ENCODE results near the gene RARG. TPM values are rescaled to one million over a fixed set of nuclear protein-coding genes. Genes with fewer than 3 reads are reported as not detected.

Gene RARG
- total and polyA plus RNA-seq, 2 donors (not counting 1 experiment from before 2014, with no cell fraction given) = 8.8 to 15.0 TPM

DNA sequence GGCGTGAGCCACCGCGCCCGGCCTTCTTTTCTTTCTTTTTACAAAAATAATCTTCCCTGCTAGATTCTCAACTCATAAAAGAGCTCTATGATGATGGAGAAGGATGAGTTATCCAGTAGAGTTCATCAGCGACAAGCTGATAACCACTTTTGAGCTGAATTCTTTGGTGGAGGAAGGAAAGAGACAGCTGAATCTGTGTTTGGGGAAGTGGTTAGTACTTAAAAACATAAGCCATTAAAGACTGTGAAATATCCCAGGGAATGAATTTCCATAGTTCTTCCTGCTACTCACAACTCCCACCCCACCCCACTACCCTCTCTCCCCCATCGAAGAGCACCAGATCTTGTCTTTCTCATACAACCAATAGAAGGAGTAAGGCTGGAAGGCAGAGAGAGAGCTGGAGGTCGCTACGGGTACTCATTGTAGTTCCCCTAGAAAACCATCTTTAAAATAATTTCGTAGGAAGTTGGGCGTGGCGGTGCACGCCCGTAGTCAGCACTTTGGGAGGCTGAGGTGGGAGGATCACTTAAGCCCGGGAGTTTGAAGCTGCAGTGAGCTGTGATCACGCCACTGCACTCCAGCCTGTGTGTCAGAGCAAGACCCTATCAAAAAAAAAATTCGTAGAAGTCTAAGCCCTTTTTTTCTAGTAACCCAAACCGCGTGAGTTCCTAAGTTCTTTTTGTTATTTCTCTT is 35.4 kb upstream of the RARG start:
- Histone ChIP-seq H3K27me3 (replicated peaks in 1 of 4; ENCODE audit: control extremely low read depth in 1 of 4, control insufficient read depth in 3 of 4, insufficient read depth in 4 of 4, low read length in 3 of 4) (no peaks in the 10 kb centered on the region), H4K20me1 (ENCODE audit: control insufficient read depth, insufficient read depth, low read length, poor library complexity, severe bottlenecking) (no peaks in the 10 kb centered on the region), H3K4me3 (ENCODE audit: control extremely low read depth in 1 of 5, extremely low read depth in 1 of 5, insufficient read depth in 1 of 5, low read depth in 2 of 5, low read length in 4 of 5) (peak overlapping the region; percentile 63 to 90 (median 70)), H3K36me3 (replicated peaks in 1 of 2; ENCODE audit: control extremely low read depth in 1 of 2, control insufficient read depth in 1 of 2, extremely low read depth in 1 of 2, insufficient read depth in 2 of 2, low read length in 1 of 2) (no peaks in the 10 kb centered on the region), H3K4me1 (ENCODE audit: control insufficient read depth in 2 of 2, insufficient read depth in 2 of 2, low read length in 2 of 2) (peaks cover 13 to 20% of the 10 kb centered on the region in 2 donors), H3K9ac (ENCODE audit: low read length) (peak overlapping the region; percentile 95), H3K27ac (ENCODE audit: low read length in 2 of 2) (peak overlapping the region; percentile 68 to 92), H3K4me2 (replicated peaks; ENCODE audit: low read depth, low read length, poor library complexity, severe bottlenecking) (peak overlapping the region; percentile 99), H2AFZ (ENCODE audit: insufficient read depth, low read depth, low read length, poor library complexity, severe bottlenecking) (peak overlapping the region; percentile 91), H3K9me3 (ENCODE audit: control extremely low read depth in 1 of 3, control insufficient read depth in 2 of 3, insufficient read depth in 1 of 3, low read length in 2 of 3) (no peaks in the 10 kb centered on the region), H3K79me2 (ENCODE audit: control insufficient read depth, insufficient read depth, low read length) (peaks cover 31% of the 10 kb centered on the region)
- POLR2A ChIA-PET = interaction anchor here (0.6 to 3.6 kb wide), 11 partner anchors 11 to 130 kb away, joined by 3 to 29 read pairs (median 5); partner anchors contain the start of genes CSAD, MYG1, PFDN5 and ZNF740
- ATAC-seq (ENCODE audit: low read depth) (peak; percentile 25), DNase-seq (no peak)
- no peaks in the 10 kb centered on the region for H3K9me3 Mint-ChIP-seq (ENCODE audit: insufficient read depth)
- intact Hi-C loops (cut with micrococcal nuclease) = no loop called here
- no peaks in the 10 kb centered on the region for H3K27me3 Mint-ChIP-seq
- TF ChIP-seq, protein P1, sequence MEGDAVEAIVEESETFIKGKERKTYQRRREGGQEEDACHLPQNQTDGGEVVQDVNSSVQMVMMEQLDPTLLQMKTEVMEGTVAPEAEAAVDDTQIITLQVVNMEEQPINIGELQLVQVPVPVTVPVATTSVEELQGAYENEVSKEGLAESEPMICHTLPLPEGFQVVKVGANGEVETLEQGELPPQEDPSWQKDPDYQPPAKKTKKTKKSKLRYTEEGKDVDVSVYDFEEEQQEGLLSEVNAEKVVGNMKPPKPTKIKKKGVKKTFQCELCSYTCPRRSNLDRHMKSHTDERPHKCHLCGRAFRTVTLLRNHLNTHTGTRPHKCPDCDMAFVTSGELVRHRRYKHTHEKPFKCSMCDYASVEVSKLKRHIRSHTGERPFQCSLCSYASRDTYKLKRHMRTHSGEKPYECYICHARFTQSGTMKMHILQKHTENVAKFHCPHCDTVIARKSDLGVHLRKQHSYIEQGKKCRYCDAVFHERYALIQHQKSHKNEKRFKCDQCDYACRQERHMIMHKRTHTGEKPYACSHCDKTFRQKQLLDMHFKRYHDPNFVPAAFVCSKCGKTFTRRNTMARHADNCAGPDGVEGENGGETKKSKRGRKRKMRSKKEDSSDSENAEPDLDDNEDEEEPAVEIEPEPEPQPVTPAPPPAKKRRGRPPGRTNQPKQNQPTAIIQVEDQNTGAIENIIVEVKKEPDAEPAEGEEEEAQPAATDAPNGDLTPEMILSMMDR (IDR thresholded peaks at IDR 0.05) = no peak
- no peak for TF ChIP-seq EZH2 (IDR thresholded peaks at IDR 0.05; ENCODE audit: borderline replicate concordance, insufficient read depth, low read depth, low read length, poor library complexity, severe bottlenecking)
- 0% methylated on average over 2 of the region's 18 CpGs for WGBS (ENCODE audit: insufficient coverage)
- peak overlapping the region; percentile 97 for H3K4me3 Mint-ChIP-seq
- CTCF ChIA-PET = interaction anchor here (0.7 to 14.1 kb wide), 26 partner anchors 9 to 187 kb away, joined by 3 to 272 read pairs (median 7); partner anchors contain the start of genes AAAS, CSAD, ITGB7 and MYG1
- peaks cover 21% of the 10 kb centered on the region for H3K4me1 Mint-ChIP-seq
- H3K27ac Mint-ChIP-seq = peak overlapping the region; percentile 87

DNA sequence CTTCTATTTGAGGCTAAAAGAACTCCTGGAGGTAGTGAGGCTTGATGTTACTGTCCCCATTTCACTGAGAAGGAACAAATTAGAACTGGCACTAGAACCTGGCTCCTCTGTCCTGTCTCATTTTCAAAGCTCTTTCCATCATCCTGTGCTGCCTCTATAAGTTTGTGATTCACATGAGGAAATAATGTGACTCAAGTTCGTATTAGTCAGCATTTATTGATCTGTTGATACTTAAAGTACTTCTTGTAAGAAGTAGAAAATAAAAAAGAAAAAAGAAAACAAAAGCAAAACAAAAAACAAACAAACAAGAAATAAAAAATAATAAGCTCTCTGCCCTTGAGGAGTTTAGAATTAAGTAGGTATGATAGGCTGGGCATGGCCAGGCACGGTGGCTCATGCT is 33.8 kb upstream of the RARG start:
- no peaks in the 10 kb centered on the region for H3K27me3 ChIP-seq (replicated peaks in 1 of 4; ENCODE audit: control extremely low read depth in 1 of 4, control insufficient read depth in 3 of 4, insufficient read depth in 4 of 4, low read length in 3 of 4)
- ChIA-PET POLR2A (interaction anchor here (0.6 to 3.6 kb wide), 4 partner anchors 23 to 241 kb away, joined by 3 to 29 read pairs (median 6); no protein-coding TSS in a partner anchor), CTCF (interaction anchor here (1.3 to 14.1 kb wide), 8 partner anchors 12 to 105 kb away, joined by 3 to 272 read pairs (median 28); a partner anchor contains a TSS)
- no peak overlapping the region for H3K4me3 Mint-ChIP-seq
- peaks cover 13 to 20% of the 10 kb centered on the region in 2 donors for H3K4me1 ChIP-seq (ENCODE audit: control insufficient read depth in 2 of 2, insufficient read depth in 2 of 2, low read length in 2 of 2)
- ATAC-seq (ENCODE audit: low read depth) (no peak), DNase-seq (no peak)
- no peak overlapping the region for H3K9ac ChIP-seq (ENCODE audit: low read length)
- H3K27me3 Mint-ChIP-seq = no peaks in the 10 kb centered on the region
- intact Hi-C loops (cut with micrococcal nuclease) = no loop called here
- no peak overlapping the region for H3K4me3 ChIP-seq (ENCODE audit: control extremely low read depth in 1 of 5, extremely low read depth in 1 of 5, insufficient read depth in 1 of 5, low read depth in 2 of 5, low read length in 4 of 5)
- no peak overlapping the region for H3K4me2 ChIP-seq (replicated peaks; ENCODE audit: low read depth, low read length, poor library complexity, severe bottlenecking)
- no peak overlapping the region for H2AFZ ChIP-seq (ENCODE audit: insufficient read depth, low read depth, low read length, poor library complexity, severe bottlenecking)
- no CpG with 5 or more reads among the region's 2 CpGs for WGBS (ENCODE audit: insufficient coverage)
- peaks cover 25% of the 10 kb centered on the region for H3K79me2 ChIP-seq (ENCODE audit: control insufficient read depth, insufficient read depth, low read length)
- H3K4me1 Mint-ChIP-seq = peaks cover 21% of the 10 kb centered on the region
- no peaks in the 10 kb centered on the region for H4K20me1 ChIP-seq (ENCODE audit: control insufficient read depth, insufficient read depth, low read length, poor library complexity, severe bottlenecking)
- H3K27ac ChIP-seq (ENCODE audit: low read length in 2 of 2) = no peak overlapping the region
- H3K9me3 Mint-ChIP-seq (ENCODE audit: insufficient read depth) = no peaks in the 10 kb centered on the region
- H3K27ac Mint-ChIP-seq = peak overlapping the region; percentile 46
- no peaks in the 10 kb centered on the region for H3K36me3 ChIP-seq (replicated peaks in 1 of 2; ENCODE audit: control extremely low read depth in 1 of 2, control insufficient read depth in 1 of 2, extremely low read depth in 1 of 2, insufficient read depth in 2 of 2, low read length in 1 of 2)
- no peaks in the 10 kb centered on the region for H3K9me3 ChIP-seq (ENCODE audit: control extremely low read depth in 1 of 3, control insufficient read depth in 2 of 3, insufficient read depth in 1 of 3, low read length in 2 of 3)
- TF ChIP-seq, protein P1 (IDR thresholded peaks at IDR 0.05) = no peak
- no peak for TF ChIP-seq EZH2 (IDR thresholded peaks at IDR 0.05; ENCODE audit: borderline replicate concordance, insufficient read depth, low read depth, low read length, poor library complexity, severe bottlenecking)

All from B cell (primary cell).